MM.1S (cell line): Measurements from ENCODE around the gene TMEM131.

Experiments used
- DNase-seq: peaks from one replicate; pipeline ENCODE4 v3.0.0-alpha.2; 2015
- H2AFZ ChIP-seq: fragments of 300-600 bp; sonication (generic); 2 replicates; pipeline ENCODE4 v1.6.0; 2016; ENCODE audit warnings: antibody characterized with exemption, low read length
- H3F3A ChIP-seq: fragments of 300-600 bp; sonication (generic); 2 replicates; pipeline ENCODE4 v1.6.1; 2016; ENCODE audit warnings: mild to moderate bottlenecking, antibody characterized with exemption, low read length, moderate library complexity, mixed read lengths; ENCODE audit not compliant: insufficient read depth
- H3K27ac ChIP-seq: fragments of 300-600 bp; sonication (generic); 2 replicates; pipeline ENCODE4 v1.5.1; 2016; ENCODE audit warnings: mild to moderate bottlenecking, low read length
- H3K27me3 ChIP-seq: fragments of 300-600 bp; sonication (generic); replicated peaks from 2 replicates; pipeline ENCODE4 v1.6.0; 2016; ENCODE audit warnings: low read length; ENCODE audit not compliant: insufficient read depth
- H3K36me3 ChIP-seq: fragments of 300-600 bp; sonication (generic); replicated peaks from 2 replicates; pipeline ENCODE4 v1.6.1; 2016; ENCODE audit warnings: mild to moderate bottlenecking, low read length, mixed read lengths; ENCODE audit not compliant: insufficient read depth
- H3K4me1 ChIP-seq: fragments of 300-600 bp; sonication (generic); 2 replicates; pipeline ENCODE4 v1.6.1; 2016; ENCODE audit warnings: low read length, mixed read lengths
- H3K4me2 ChIP-seq: fragments of 300-600 bp; sonication (generic); 2 replicates; pipeline ENCODE4 v1.6.0; 2016; ENCODE audit warnings: low read depth, low read length
- H3K4me3 ChIP-seq: fragments of 300-600 bp; sonication (generic); 2 replicates; pipeline ENCODE4 v1.5.1; 2016; ENCODE audit warnings: low read length, mixed read lengths
- H3K79me2 ChIP-seq: fragments of 300-600 bp; sonication (generic); 2 replicates; pipeline ENCODE4 v1.6.1; 2016; ENCODE audit warnings: mixed run types, low read length, mixed read lengths
- H3K9ac ChIP-seq: fragments of 300-600 bp; sonication (generic); 2 replicates; pipeline ENCODE4 v1.6.1; 2016; ENCODE audit warnings: low read length, mixed read lengths
- H3K9me2 ChIP-seq: fragments of 300-600 bp; sonication (generic); replicated peaks from 2 replicates; pipeline ENCODE4 v1.6.1; 2016; ENCODE audit warnings: mild to moderate bottlenecking, low read length, mixed read lengths; ENCODE audit not compliant: insufficient read depth
- H3K9me3 ChIP-seq: fragments of 300-600 bp; sonication (generic); replicated peaks from 2 replicates; pipeline ENCODE4 v1.6.1; 2016; ENCODE audit warnings: mild to moderate bottlenecking, low read length, mixed read lengths; ENCODE audit not compliant: insufficient read depth
- H4K20me1 ChIP-seq: fragments of 300-600 bp; sonication (generic); 2 replicates; pipeline ENCODE4 v1.6.1; 2016; ENCODE audit warnings: mild to moderate bottlenecking, low read length, moderate library complexity, mixed read lengths; ENCODE audit not compliant: insufficient read depth
- CTCF ChIP-seq: fragments of 300-600 bp; sonication (generic); IDR thresholded peaks from 2 replicates; pipeline ENCODE4 v1.5.1; 2016; ENCODE audit warnings: antibody characterized with exemption, low read length, mixed read lengths
- EZH2 ChIP-seq: fragments of 300-600 bp; sonication (generic); optimal IDR thresholded peaks from 2 replicates; pipeline ENCODE3; 2017; ENCODE audit warnings: low read depth, mild to moderate bottlenecking, antibody characterized with exemption, low read length, mixed read lengths
- EZH2phosphoT487 ChIP-seq: fragments of 300-600 bp; sonication (generic); IDR thresholded peaks from 2 replicates; pipeline ENCODE4 v1.6.1; 2018; ENCODE audit warnings: antibody characterized with exemption, low read length

Gene TMEM131

GRCh38 chr2:97974471-97974870 is 21.3 kb downstream of the TMEM131 start:
- H3K27ac ChIP-seq, result no peak overlapping the region

GRCh38 chr2:97970293-97971060 is 25.3 kb downstream of the TMEM131 start:
- Histone ChIP-seq H3K4me2 (peak overlapping the region; percentile 47), H3K9ac (no peak overlapping the region), H3K9me2 (no peaks in the 10 kb centered on the region), H4K20me1 (0 out of 2 replicates have a peak, but pooled peaks cover 5% of the 10 kb centered on the region), H3K27me3 (no peaks in the 10 kb centered on the region), H3K36me3 (no peaks in the 10 kb centered on the region), H3K79me2 (peaks cover 95% of the 10 kb centered on the region), H3K9me3 (no peaks in the 10 kb centered on the region), H3K4me1 (peaks cover 17% of the 10 kb centered on the region), H2AFZ (no peak overlapping the region), H3K27ac (no peak overlapping the region), H3K4me3 (no peak overlapping the region), H3F3A (no peaks in the 10 kb centered on the region)
- TF ChIP-seq CTCF (no peak), EZH2phosphoT487 (no peak), EZH2 (no peak)
- no peak for DNase-seq

More at GRCh38 chr2:97974471-97974870, 21.3 kb downstream of the TMEM131 start:
- H3K79me2 ChIP-seq, result peaks cover 87% of the 10 kb centered on the region
- no peaks in the 10 kb centered on the region for H3K9me2 ChIP-seq
- no peaks in the 10 kb centered on the region for H3F3A ChIP-seq
- no peak overlapping the region for H3K4me2 ChIP-seq
- H3K9ac ChIP-seq, result no peak overlapping the region
- no peak for DNase-seq
- H3K36me3 ChIP-seq, result no peaks in the 10 kb centered on the region
- H3K9me3 ChIP-seq, result no peaks in the 10 kb centered on the region
- H3K4me1 ChIP-seq, result peaks cover 12% of the 10 kb centered on the region
- no peak overlapping the region for H3K4me3 ChIP-seq
- H4K20me1 ChIP-seq, result no peaks in the 10 kb centered on the region
- no peaks in the 10 kb centered on the region for H3K27me3 ChIP-seq
- no peak for TF ChIP-seq CTCF
- no peak for TF ChIP-seq EZH2phosphoT487
- TF ChIP-seq EZH2, result no peak
- no peak overlapping the region for H2AFZ ChIP-seq

GRCh38 chr2:97969081-97970067 is 26.4 kb downstream of the TMEM131 start:
- peak overlapping the region; percentile 47 for H3K4me2 ChIP-seq

More at GRCh38 chr2:97969081-97970067, 26.4 kb downstream of the TMEM131 start:
- Histone ChIP-seq H2AFZ (no peak overlapping the region), H3K27me3 (no peaks in the 10 kb centered on the region), H3K27ac (peak overlapping the region; percentile 19; the same call in 1 of the 2 replicates), H3K79me2 (peaks cover 95% of the 10 kb centered on the region), H3K4me3 (no peak overlapping the region), H3K36me3 (no peaks in the 10 kb centered on the region), H3K9me3 (no peaks in the 10 kb centered on the region), H3K9ac (no peak overlapping the region), H3K4me1 (peaks cover 17% of the 10 kb centered on the region), H4K20me1 (0 out of 2 replicates have a peak, but pooled peaks cover 5% of the 10 kb centered on the region), H3K9me2 (no peaks in the 10 kb centered on the region), H3F3A (no peaks in the 10 kb centered on the region)
- TF ChIP-seq CTCF (no peak), EZH2 (no peak), EZH2phosphoT487 (no peak)
- DNase-seq, result peak; percentile 39
